DMS114 treated with DMSO at 0.1 percent for 48 hours (cell line): ENCODE measurements around the gene SORL1.

Experiments used
- DNase-seq: peaks from one replicate; lab custom pipeline; 2025; ENCODE audit not compliant: unreplicated experiment; lab: John Stamatoyannopoulos, UW

Gene SORL1

DNA sequence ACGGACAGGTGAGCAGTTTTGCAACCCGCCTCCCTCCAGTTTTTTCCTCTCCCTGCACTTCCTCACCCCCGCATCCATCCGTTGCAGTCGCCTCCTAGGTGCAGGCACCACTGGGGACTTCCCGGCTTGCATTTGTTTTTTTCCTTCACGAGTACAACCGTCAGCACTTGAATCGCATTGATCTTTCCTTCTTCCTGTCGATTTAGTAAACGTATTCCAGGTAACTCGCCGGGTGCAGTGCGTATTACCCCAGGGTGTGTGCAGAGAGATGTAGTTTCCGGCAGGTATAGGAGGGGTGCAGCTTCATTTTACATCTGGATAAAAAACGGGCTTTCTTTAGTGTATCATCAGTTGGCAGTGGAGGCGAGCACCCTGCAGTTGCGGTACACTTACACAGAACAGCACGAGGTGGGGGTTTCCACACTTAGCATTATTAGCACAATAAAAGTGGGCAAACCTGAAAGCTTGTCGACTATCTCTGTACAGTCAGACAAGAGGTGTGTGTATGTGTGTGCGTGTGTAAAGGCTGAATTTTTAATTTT is 566 bp downstream of the SORL1 start, which contains the start of gene SORL1-AS1:
Gene SORL1-AS1 (minus strand): TSS at position 359 of the 542 bp plus-strand sequence.
- no peak for DNase-seq

DNA sequence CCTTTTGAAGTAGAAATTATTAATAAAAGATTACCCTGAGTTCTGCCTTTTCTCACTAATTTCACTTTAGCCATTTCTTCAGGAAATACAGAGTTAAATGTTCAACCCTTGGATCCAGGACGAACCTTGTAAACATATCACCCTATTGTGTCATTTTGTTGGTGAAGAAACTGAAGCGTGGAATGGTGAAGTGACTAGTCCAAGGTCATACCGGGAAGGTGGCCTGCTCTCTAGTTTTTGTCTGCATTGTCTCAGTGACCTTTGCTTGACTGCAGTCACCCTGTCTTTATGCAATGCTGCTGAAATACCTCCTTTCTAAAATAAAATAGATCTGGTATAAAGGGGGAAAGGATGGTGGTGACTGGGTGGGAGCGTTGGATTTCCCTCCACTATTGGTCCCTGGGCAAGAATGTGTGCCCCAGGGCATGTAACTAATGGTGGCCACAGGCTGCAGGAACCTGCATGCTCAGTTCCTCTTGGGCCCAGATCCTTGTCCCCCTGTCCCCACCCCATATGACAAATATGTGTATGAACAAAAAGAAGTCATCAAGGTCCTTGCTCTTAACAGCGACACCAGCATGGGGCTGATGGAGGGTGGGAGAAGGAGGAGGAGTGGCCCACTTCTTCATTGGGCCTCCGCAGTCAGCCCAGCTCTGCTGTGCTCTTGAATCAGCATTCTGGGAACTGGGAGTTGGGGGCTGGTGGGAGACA is 1.6 kb downstream of the SORL1 start:
- no peak for DNase-seq

DNA sequence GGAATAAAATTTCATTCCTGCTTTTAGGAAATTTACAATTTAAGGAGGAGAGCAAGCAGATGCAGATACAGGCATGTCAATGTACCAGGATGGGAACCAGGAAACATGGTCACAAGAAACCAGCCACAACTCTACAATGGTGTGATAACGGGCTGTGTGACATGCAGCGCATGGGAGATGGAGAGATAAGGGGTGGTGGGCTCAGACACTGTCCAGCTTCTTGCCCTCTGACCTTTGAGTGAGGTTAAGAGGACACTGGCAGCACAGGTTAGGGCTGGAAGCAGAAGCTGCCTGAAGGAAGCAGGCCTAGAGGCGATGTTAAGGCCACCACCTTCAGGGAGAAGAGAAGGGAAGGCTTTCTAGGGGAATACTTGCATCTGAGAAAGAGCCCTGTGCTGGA is 3.0 kb downstream of the SORL1 start:
- no peak for DNase-seq

DNA sequence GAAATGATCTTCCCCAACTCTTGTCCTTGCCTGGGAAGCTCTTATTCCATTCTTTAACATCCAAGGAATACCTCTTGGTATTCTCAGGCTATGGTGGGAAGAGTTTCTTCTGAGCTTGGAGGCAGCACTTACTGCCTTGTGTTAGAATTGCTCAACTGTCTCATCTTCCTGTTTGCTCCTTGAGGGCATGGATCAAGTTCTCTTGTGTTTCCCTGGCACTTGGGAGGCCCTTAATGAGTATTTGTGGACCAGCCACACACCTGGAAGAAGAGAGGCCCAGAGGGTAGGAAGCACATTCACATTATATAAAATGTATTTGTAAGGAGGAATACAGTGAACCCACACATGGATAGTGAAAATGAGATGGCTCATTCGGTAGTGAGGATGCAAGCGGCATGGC is 4.0 kb downstream of the SORL1 start:
- DNase-seq, result no peak

DNA sequence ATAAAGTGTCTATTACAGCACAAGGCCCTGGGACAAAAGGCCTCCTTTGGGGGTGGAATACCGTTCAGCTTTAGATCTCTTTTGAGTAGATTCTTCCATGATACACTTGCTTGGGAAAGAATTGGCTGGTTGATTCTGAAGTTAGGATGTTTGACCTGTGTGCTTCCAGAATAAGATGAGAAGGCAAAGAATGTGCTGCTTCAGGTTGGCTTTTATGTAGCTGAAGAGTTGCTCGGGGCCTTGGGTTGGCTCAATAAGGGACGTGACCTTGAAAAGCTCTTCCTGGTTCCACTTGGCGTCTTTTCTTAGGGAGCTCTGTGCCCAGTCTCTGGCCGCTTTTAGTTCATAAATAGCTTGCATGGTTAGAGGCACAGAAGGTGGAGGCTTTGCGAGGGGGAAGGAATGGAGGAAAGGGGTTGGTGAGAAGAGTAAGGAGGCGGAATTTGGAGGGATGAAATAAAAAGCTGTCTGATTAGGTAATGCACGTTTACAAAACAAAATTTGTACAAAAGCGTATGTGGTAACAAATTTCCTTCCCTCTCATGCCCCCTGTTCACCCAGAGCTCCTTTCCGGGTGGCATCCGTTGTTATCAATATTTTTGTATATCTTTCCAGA is 4.8 kb downstream of the SORL1 start:
- DNase-seq, result no peak

DNA sequence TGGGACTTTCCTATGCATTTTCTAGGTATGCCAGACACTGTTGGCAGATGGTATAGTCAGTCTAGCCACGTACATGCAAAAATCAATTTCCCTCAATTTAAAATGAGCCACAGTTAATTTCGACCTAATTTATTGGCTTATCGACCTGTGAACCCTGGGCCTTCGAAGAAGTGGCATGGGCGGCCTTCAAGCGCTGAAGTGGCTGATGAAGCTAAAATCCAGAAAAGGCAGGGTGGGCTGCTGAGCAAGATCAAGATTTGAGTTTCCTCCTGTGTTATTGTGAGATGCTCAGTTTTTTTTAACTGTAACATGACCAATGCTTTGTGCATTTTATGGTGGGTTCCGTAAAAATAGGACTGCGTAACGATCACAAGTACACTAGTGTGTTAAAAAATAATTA is 6.4 kb downstream of the SORL1 start:
- DNase-seq, result no peak

DNA sequence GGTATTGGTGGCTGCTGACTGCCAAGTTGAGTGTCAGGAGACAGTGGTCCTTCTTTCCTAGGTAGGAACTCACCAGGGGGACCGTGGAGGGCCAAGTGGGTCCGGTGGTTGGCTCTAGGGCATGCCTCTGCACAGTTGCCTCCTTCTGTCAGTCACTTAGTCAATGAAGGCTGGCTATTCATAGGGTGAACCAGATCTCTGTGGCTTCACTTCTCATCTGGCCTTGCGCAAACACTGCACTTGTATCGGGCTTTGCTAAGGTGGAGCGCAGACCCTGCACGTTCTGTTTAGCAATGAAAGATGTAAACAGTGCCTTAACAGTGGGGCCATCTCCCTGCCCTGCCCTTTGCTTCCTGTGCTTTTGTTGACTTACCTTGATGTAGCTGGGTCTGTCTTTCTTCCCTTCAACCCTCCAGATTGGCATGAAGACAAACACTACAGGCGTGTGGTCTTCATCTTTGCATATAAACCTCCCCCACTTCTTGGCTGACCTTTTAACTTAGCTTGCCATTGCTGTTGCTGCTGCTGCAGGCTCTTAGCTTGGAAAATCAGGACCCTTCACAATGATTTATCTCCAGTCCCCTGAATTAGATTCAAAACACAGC is 7.4 kb downstream of the SORL1 start:
- no peak for DNase-seq

DNA sequence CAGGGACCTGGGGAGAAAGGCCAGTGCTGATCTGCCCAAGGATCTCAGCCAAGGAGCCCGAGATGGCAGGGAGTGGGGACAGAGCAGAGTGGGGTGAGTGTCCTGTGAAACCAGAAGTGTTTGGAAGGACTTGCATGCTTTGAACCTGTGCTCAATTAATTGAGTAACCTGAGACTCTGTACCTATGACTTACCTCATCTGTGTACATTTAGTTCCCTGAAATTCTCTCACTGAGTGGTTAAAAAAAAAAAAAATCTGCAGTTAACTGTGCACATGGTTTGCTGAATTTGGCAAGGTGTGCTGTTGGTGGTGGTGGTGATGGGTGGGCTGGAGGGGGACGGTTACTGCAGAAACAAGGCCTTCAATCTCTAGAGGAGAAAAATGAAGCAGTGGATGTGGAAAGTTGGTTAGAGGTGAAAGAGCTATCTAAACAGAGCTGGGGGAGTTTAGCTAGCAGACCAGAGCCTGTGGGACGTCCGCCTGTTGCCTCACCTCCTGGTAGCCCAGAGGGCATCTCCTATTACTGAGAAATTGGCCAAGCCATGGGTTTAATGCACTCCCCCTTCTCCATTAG is 8.9 kb downstream of the SORL1 start:
- no peak for DNase-seq

DNA sequence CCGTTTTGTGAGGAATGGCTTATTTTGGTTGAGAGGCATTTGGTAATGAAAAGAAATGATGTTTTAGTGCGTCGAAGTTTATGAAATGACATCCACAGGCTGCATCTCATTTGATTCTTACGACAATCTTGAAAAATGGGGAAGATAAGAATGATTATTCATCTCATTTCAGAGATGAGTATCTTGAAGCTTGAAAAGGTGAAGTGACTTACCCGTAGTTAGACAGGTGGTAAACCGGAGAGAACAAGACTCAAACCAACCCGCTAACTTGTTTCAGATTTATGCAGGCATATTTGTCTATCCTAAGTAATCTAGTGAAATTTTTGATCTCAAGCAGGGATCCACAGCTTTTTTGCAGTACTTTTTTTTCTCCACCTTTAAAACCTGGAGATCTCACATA is 9.7 kb downstream of the SORL1 start:
- no peak for DNase-seq

DNA sequence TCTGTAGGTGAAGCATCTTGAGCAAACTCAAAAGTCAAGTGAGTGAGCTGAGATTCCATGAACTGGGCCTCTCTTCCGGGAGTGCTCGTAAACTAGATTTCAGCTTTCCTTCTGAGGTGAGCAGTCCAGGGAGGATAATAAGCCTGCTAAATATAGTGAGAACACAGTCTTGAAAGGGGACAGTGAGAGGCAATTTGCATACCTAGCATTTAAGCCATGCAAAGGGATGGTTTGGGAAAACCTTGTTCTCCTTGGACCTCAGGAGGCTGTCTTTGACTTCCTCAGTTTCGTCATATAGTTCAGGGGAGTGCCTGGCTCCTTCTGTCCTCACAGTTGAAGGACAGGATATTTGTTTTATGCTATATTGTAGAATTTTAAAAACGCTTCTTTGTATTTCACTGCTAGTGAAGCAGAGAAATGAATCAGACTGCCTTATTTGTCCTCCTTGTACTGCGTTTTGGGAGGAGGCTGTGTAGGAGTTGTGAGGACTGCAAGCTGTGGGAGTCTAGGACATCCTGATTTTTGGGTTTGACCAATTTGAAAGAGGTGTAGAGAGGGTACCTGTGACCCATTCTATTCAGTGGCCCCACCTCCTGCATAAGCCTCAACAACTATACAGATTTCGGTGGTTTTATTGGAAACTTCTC is 11.7 kb downstream of the SORL1 start:
- no peak for DNase-seq

DNA sequence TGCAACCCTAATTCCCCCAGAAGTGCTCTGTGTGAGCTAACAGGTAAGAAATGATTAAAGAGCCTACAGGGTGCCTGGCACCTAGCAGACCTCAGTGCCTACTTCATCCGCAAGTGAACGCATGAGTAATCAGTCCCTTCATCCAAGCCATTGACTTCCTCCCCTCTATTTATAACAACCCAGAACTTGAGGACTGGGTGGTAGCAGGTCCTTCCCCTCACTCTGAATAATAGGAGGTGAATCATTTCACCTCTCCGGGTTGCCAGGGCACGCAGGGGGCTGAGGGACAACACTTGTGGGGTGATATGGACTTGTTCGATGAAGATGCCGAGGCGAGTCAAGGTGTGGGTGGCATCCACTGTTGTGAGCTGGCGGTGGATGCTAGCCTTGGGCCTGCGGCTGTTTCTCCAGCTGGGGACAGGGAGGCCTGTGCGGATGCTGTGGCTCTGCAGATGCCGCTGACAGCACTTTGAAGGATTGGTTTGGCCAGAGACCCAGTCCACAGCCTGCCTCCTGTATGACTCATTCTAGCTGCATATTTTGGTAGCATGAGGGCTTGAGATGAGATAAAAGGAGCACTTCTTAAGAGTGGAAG is 12.3 kb downstream of the SORL1 start:
- no peak for DNase-seq

DNA sequence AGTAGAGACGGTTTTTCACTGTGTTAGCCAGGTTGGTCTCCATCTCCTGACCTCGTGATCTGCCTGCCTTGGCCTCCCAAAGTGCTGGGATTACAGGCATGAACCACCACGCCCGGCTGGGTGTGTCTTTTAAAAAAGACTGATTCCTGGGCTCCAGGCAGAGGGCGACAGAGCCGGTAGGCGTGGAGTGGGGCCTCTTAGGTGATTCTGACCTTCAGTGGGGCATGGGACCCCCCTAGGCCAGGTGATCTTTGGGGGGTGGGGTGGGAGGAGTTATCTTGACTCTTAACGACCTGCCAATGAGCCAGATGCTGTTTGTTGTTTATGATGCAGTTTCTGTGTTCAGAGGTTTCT is 13.6 kb downstream of the SORL1 start:
- DNase-seq, result no peak

DNA sequence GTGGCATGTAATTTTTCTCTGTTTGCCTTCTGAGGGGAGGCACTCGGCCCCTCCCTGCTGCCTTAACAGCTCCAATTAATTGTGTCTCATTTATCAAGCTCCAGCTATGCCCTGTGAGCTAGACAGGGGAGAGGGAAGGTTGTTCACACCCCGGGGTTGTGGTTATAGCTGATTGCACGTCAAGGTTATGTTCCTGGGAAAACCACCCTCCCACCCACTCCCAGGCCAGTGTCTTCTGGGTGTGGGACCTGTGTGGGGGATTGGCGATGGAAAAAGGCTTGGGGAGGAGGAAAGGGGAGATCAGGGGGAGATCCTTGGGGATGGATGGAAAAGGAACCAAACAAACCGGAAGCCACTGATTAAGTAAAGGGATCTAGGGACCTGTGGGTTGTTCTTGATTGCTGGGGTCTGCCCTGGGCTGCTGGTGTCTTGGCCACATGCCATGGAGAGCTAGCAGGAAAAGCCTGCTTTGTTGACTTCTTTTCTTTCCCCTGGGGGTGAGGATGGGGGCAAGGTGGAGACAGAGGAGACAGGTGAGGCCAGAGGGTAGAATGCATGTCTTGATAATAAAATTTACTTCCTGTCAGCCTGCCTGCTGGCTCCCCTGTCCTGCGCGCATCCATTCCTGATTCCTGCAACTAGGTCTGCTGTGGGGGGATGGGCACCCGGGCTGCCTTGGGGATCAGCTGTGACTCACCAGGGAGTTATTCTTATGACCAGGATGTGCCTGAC is 14.1 kb downstream of the SORL1 start:
- DNase-seq, result no peak

DNA sequence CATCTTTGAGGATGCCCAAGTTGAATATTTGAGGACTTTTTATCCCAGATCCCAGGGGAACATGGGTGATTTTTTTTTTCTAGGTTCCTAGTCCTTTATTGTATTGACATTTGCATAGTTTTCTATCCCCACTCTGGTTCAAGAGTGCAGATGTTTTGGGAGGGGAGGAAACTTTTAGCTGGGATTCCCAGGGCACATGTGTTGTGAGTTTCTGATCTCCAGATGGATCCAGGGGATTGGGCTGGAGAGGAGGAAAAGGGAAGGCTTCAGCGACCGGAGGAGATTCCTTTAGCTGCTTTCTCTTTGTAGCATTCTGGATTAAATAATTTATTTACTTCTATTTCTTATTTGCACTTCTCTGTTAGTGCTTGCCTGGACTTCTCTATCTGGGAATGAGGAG is 15.4 kb downstream of the SORL1 start:
- no peak for DNase-seq

DNA sequence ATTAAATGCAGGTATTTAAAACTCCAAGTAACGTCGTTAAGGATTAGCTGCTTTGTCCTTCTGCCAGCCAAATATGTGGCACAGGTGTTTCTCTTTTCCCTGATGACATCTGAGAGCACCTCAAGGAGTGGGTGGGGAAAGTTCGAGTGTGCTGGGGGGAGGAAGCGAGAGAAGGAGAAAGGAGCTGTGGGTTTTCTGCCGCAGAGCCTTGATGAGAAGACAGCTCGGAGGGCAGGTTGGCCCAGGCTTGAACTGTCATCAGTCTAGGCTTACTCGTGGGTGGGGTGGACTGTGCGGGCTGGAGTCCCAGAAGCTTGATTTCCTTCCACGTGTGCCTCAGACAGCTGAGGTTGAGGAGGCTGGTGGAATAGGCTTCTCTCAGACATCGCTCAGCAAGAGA is 15.9 kb downstream of the SORL1 start:
- DNase-seq, result no peak

DNA sequence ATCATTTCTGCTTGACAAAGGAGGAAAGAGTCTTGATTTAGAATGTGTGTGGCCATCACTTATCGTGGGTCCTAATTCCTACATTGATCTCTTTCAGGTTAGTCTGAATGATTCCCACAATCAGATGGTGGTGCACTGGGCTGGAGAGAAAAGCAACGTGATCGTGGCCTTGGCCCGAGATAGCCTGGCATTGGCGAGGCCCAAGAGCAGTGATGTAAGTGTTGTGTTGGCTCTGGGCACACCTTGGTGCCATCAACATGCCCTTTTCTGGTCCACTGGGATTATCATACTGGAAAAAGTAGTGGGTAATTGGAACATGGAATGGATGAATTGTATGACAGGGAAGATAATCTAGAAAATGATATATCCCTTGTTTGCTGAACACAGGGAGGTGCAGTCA is 17.8 kb downstream of the SORL1 start:
- DNase-seq, result no peak

DNA sequence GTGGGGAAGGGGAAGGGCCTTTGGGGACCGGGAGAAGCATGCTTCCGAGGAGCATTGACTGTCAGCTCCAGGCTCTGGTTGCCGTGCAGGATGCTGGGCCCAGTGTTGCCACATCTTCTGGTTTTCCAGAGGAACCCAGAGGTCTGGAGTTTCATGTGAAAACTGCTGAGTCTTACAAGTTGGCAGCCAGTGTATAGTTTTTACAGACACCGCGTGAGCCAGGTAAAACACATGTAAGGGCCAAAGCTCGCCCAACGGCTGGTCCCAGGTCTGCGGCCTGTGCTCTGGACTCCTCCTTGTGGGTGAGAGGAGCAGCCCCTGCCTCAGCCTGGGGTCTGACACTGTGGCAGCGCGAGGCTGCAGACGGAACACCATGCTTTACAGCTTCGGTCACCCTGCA is 19.1 kb downstream of the SORL1 start:
- DNase-seq, result no peak

DNA sequence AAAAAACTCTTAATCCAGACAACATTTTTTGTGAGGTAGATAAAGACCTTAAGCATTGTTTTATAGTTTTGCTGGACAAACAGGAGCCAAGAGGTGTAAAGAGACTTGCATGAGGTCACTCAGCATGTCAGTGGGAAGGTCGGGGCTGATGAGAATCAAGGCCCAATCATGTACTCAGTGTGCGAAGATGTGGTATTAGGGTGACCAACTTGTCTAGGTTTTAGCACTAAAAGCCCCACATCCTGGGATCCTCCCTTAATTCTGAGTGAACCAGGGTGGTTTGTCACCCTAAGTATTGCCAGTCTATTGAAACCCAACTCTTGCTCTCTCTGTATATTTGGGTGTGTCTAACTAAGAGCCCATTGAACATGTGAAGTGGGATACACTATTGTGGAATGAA is 20.2 kb downstream of the SORL1 start:
- no peak for DNase-seq

DNA sequence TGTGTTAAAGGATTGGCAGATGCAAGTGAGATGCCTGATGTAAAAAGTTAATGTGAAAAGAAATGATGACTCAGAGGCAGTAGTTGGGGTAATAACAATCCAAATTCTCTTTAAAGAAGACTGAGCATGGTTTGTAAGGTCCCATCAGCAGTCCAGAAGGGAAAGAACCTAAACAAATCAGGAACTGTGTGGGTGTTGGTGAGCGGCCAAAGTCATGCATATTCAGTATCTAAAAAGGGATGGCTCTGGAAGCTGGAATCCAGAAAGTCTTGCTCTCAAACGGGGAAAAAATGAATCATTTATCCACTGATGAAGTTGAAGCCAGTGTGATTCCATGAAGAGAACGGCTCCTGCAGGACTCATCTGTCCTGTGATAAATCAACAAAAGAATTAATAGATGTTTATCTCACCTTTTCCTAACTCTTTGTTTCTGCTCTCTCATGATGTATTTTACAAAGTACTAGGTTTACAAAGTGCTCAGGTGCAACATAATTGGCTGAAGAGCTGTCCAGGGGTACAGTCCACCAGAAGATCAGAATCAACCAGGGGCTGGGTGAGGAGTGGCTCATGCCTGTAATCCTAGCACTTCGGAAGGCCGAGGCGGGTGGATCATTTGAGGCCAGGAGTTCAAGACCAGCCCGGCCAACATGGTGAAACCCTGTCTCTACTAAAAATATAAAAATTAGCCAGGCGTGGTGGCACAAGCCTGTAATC is 21.1 kb downstream of the SORL1 start:
- no peak for DNase-seq

DNA sequence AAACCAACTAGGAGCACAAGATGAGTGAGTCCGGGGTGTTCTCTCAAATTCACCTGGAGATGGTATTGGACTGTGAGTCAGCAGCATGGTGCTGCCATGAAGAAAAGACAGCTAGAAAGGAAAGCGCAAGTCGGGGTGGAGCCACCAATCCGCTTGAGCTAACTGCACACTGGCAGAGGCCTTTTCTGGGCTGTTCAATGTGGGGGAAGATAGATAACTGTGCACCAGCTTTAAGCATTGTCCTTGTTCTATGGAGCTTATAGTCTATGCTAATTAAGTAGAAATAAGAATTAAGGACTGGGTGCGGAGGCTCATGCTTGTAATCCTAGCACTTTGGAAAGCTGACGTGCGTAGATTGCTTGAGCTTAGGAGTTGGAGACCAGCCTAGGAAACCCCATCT is 22.6 kb downstream of the SORL1 start:
- DNase-seq, result no peak
